HK-2 (cell line): Measurements from ENCODE around the gene RNF121.
A peak's percentile ranks its signal among the peaks of the same experiment; 100 is the strongest.

Experiments used
- DNase-seq: peaks from one replicate; pipeline ENCODE4 v3.0.0-alpha.2; 2018; ENCODE audit not compliant: unreplicated experiment

Gene RNF121

DNA sequence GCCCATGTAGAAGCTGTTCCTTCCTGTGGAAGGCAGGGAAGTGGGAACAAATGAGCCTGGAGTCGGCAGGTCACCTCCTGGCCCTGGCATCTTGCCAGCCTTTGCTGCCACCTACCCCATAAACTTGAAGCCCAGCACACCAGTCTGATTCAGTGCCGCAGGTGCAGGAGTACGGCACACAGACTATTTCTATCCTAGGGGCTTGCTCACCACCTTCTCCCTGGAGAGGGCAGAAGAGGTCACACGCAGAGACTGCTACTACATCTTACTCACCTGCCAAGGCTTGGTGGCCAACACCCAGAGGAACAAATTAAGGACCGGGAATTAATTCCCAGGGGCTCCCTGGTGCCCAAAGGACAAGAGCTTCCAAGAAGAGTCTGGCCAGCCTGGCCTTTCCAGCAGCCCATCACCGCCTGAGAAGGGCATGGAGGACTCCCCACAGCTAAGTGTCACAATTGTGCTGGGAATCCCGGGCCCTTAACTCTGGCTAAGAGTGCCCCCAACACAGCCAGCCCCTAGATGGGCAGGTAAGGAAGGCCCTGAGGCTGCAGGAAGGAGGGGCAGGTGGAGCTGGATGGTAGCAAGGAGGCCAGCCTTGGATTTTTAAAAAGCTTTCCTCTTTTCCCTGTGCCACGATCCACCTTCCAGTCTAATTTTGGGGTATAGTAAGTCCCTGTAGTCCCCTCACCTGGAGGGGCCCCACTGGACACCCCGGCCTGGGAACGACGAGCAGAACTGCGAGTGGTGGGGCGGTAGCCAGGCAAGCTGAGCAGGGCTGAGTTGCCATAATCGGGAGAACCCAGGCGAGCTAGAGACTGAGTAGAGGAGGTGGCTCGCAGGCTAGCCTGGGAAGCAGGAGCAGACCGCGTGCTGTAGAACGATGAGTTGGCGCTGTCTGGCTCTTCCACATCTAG is 76.8 kb downstream of the RNF121 start:
- no peak for DNase-seq

DNA sequence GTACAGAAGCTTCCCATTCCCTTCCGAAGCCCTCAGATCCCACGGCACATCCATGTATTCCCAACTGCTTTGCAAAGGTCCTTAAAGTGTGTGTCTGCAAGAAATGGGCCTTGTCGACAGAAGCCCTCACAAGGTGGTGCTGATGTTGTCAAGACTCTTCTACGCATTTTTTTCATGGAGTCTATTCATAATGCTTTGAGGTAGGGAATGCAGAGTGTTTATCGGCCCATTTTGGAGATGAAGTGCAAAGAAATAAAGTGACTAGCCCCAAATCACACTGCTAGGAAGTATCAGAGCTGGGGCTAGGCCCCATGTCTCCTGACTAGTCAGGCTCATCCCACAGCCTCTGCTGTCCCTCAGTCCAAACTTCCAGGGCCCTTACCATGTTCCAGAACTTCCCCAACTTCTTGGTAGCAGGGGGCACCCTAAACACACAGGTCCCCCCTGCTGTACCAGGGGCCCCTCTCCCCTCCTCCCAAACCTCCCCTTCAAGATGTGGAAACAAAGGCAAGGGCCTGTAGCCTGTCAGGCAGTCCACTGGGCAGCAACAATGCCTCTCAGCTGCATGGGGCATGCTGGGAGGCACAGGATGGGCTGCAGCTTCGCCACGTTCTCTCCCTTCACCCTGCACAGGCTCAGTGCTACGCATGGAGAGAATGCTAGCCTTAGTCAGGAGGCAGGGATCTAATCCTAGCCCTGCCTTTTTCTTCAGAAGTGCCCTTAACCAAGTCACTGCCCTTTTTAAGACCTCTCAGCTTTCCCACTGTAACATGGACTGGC is 77.7 kb downstream of the RNF121 start:
- no peak for DNase-seq

DNA sequence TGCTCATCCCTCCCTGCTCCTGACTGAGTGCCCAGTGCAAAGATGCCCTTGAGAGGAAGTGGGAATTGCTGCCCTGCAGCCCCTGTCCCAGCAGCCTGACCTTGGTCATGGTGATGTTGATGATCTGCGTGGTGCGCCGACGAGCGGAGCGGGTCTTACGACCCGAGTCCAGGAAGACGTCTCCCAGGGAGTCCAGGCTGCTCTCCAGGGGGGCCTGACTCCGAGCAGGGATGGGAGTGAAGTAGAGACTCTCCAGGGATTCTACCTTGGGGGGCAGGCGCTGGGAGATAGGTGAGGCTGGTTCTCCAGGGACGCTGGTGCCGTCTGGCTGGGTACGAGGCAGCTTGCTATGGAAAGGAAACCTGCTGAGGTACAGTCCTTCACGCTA is 78.2 kb downstream of the RNF121 start:
- no peak for DNase-seq

DNA sequence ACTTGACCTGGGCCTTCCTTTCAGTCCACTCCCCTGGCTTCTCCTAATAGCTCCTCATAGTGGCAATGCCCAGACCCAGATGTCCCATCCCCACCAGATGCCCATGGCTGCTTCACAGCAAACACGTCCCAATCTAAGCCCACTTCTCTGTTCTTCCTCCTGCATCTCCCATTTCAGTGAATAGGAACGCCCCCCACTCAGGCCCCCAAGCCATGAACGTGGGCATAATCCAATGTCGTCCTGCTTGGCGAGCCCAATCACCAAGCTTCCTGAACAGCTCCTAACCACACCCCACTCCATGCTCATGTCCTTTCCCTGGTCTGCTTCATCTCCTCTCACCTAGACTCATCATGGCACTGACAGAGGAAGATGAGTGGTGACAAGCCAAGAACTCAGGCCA is 78.7 kb downstream of the RNF121 start:
- DNase-seq, result no peak

DNA sequence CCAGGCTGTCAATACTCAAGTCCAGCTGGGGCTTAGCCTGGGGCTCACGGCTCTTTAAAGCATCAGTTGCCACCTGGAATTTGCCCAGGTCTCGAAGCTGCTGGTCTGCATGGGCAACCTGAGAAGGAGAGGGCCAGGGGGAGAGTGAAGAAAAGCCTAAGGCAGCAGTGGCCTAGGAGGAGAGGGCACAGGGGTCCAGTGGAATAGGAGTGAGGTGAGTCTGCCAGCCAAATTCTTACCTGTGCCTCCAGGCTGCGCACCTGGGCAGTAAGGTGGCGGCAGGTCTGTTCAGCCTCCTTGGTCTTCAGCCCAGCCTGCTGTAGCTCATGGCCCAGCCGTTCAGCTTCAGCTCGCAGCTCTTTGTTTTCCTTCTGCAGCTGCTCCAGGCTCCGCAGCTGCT is 79.9 kb downstream of the RNF121 start:
- no peak for DNase-seq

DNA sequence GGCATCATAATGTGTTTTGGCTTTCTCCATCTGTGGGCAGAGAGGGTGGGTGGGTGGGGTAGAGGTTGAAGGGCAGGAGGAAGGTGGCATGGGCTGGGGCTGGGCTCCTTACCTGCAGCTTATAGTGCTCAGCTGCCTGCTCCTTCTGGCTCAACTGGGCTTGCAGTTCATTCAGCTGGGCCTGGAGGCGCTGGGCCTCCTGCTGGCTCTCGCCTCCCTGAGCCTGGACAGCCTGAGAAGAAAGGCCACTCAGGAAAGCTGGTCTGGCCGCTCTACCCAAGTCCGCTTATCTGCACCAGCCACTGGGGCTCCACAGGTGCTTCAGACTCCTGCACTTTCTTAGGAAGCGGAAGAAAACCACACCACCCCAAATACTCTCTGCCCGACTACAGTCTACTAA is 80.3 kb downstream of the RNF121 start:
- DNase-seq, result no peak

DNA sequence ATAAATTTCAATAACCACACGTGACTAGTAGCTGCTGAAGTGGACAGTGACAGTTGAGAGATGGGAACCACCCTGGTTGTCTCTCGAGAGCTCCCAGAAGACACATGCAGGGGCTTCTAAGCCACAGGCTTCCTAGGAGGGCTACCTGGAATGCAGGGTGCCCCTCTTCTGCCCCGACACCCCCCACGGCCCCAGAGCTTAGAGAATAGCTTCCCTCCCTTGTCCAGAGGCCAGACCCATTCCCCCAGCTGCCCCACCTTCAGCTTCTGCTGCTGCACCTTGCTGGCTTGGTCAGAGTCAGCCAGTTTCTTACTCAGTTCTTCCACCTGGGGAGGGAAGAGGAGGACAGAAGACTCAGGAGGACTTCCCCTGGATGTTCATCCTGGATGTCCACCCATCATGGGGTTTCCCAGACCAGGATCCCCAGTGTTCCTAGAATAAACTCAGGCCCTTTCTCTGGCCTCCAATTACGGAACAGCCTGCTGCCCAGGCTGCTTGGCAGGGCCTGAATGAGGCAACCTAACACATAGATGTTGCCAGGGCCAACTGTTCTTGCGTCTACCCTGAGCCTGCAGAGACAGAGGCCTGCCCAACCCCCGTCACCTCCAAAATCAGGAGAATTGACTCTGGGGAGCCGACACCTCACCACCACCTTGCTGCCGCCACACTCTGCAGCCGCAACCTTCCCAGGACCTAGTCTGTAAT is 81.8 kb downstream of the RNF121 start:
- no peak for DNase-seq

DNA sequence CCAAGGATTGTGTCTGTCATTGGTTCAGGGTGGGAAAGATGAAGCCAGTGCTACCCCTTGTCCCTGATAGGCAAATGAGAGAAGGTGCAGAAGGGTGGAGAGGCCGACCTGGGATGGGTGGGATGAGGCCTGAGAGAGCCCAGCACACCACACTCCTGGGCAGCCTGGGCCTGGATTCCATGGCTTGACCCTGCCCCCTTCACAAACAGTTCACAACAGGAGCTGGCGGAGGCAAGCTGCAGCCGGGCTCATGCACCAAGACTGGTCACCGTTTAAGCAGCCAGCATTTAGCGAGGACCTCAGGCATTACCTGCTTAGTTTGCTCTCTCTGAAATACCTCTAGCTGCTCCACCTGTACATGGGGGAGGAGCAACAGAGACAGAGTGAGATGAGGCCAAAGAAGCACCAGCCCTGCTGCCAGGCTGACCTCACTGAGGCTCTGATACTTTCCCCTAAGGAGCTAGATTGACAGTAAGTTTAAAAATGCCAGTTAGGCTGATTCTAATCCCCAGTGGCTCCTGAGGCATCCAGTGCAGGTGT is 83.3 kb downstream of the RNF121 start:
- no peak for DNase-seq

DNA sequence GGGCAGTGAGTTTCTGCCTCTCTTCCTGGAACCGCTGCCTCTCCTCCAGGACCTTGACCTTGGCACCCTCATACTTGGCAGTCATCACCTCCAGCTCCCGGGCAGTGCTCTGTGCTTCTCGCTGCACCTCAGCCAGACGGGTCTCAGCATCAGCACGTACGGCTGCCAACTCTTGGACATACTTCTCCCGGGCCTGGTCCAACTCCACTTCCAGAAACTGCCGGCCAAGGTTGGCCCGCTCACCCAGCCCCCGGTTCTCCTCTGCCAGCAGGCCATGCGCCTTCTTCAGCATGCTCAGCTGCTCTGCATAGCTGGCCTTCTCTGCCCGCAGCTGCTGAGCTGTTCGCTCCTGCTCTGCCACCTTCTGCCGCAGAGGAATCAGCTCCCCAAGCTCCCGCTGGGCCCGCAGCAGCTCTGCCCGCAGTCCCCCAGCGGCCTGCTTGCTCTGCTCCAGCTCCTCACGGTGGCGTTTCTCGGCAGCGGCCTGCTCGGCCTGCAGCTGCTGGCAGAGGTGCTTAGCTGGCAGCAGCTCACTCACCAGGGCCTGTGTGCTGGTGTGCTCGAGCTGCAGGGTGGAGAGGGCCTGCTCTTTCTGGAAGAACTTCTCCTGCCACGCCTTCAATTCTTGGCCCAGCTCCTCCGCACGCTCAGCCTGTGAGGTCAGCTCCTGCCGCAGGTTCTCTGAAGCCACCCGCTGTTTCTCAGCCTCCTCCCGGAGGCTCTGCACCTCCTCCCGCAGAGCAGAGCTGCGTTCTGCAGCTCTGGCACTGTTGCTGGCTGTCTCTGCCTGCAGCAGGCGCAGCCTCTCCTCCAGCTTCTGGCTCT is 84.3 kb downstream of the RNF121 start:
- no peak for DNase-seq

DNA sequence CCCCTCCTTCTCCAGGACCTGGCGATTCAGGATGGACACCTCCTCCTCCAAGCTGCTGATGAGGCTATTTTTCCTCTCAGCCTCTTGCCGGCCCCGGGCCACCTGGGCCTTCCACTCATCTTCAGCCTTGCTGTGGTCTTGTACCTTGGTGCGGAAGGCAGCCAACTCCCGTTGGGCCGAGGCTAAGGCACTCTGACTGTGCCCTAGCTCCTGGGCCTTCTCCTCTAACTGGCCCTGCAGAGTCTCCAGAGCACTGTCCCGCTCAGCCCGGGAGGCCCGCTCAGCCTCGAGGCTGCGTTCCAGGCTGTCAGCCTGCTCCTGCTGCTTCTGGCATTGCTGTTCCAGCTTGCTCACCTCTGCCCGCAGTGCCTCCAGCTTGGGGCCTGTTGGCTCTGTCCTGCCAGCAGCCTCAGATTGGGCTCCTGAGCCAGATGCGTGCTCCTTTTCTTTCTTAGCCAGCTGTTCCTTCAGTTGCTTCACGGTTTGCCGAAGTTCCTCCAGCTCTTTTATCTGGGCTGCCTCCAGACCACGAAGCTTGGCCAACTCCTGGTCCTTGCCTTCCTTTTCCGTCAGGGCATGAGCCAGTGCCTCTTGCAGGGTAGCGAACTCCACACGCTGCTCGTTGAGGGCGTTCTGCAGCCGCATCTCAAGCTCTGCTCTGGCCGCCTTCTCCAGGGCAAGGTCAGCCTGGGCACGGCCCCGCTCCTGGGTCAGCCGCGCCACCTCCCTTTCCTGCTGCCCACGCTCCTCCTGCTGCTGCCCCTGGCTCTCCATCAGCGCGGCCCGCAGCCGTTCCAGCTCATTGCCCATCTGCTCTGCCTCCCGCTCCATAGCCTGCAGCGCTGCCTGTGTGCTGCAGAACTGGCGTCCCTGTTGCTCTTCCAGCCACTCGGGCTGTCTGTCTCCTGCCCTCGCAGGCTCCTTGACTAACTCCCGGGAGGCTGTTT is 85.2 kb downstream of the RNF121 start:
- DNase-seq, result no peak

DNA sequence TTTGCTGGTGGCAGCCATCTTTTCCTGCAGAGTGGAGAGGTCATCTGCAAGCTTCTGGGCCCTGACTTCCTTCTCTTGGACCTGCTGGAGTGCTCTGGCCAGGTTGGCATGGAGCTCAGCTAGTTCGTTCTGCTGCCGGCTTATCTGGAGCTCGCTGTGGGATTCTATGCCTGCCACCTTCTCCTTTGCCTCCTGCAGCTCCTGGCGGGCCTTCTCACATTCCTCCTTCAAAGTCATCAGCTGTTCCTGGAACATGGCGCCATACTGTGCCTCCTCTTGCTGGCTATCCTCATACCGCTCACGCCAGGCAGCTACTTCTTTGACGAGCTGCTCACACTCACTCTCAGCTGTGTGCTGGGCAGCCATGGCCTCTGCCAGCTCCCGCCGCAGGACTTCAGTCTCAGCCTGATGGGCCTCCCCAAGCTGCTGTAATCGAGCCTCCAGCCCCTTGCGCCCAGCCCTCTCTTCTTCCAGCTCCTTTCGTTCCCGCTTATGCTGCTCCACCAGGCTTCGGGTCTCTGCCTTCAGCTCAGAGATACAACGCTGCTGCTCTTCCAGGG is 86.0 kb downstream of the RNF121 start:
- DNase-seq, result no peak

DNA sequence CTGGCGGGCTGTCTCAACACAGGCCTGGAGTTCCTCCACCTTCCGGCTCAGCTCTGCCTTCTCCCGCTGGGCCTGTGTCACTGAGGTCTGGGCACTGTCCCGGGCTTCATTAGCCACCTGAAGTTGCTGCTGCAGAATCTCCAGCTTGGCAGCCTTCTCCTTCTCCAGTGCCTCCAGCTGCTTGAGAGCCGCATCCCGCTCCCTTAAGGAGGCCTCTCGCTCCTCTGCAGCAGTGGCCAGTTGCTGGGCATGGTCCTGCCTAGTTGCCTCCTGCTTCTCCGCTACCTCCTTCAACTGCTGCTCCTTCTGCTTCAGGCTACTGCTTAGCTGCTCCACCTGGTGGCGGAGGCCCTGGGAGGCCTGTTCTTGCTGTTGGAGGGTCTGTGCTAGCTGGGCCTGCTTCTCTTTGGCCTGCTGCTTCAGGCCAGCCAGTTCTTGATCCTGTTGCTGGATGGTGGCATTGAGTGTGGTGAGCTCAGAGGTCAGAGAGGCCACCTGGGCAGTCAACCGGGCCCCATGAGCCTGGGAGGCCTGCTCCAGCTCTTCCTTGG is 86.7 kb downstream of the RNF121 start:
- peak; percentile 42 for DNase-seq

DNA sequence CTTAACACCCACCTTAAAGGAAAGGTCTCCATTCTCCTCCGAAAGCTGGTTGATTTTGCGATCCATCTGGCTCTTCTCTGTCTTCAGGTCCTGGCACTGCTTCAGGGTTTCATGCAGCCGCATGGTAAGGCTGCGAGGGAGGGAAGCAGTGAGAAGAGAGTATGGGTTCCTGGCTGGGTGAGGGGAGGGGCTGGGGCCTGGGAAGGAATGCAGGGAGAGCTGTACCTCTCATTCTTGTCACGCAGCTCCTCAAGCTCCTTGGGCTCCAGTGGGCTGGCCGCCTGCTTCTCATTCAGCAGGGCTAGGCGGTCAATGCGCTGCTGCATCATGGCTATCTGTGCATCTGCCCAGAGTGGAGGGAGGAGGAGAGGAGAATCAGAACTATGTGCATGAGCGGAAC is 89.3 kb downstream of the RNF121 start:
- no peak for DNase-seq

DNA sequence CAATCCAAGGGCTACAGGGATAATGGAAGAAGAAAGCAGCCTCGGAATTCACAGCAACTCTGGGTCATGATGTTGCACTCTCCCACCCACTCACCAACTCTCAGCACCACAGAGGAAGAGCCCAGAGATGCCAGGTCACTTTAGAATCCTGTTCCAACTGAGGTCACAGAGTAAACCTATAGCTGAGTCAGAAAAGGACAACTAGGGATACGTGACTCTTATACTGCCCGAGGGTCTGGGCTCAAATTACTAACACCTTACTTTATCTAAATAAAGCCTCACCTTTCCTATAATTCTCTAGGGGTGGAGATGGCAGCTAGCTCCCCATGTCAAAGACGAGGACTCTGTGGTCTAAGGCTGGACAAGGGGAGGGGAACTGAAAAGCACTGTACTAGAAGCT is 94.5 kb downstream of the RNF121 start:
- no peak for DNase-seq

DNA sequence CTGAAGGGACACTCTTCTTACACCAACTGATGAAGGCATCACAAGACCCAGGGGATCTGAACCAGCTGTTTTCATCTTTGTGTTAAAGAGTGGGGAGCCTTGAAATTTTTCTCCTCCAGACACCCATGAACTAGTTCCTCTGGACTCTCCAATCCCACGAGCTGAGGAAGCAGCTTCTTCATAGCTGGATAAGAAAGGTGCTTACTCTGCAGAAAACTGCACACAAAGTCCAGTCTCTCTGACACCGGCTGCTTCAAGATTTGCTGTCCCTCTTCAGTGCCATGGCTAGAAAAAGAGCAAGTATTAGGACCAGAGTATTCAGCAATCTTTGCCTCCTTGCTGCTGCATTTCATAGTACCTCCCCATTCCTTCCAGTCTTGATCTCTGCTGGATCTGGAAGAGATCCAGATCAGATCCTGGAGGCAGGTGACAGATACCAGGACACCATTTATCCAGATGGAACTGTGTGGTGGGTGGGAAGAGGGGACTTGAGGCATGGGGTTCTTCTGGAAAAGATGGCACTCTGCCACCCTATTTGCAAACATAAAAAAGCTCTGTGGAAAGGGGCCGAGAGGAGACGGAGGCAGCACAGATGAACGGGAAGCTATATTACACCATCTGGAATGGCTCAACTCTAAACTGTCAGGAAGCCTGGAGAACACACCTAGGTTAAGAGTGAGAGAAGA is 95.4 kb downstream of the RNF121 start:
- DNase-seq, result no peak

DNA sequence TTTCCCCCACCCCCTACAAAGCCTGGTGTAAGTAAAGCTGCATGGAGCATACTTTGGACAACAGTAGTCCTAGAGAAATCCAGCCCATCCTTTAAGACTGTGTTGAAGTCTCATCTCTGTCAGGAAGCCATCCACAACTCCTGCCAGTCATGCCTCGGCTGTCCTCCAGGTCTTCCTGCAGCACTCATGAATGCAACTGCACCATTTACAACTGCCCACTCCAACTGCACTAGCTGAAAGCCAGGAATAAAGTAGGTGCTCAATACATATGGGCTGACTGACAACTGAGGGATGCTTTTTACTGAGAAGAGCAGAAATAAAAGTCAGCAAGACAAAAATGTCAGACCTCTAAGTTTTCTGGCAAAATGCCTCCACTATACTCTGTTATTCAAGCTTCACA is 97.2 kb downstream of the RNF121 start:
- no peak for DNase-seq

DNA sequence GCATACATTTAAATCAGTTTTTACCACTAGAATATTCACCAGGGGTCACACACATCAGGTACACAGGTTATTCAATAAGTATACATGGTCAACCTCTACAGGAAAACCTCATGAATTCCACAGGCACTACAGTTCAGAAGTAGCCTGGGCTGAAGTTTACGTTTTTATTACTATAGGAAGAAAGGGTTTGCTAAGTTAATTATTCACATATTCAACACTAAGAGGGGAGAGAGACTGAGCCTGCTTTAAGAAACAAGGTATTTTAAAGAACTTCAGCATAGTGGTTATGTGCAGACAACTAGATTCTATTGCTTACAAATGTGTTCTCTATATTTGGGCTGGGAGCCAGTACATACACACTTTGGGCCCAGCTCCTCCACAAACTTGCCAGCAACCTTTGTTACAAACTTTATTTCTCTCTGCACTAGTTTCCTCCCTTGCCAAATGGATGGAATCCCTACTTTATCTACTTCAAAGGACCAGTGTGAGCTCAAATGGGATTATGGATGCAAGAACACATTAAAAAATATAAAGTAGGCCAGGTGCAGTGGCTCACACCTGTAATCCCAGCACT is 101.7 kb downstream of the RNF121 start:
- DNase-seq, result no peak

DNA sequence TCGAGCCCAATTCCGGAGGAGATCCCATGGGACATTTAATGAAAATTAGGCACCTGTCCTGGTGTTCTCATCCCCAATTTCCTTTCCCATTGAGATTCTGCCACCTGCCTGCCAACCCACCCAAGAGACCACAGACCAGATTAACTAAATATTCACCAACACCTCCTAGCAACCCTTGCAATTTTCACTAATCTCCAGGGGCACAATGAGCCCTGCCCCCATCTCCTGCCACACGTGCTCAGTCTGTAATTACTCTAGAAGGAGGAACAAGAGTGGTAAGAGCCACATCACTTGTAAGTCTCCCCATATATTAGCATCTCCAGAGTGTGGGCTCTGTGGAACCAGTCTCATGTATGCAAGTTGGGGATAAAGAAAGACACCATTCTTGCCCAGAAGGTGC is 107.8 kb downstream of the RNF121 start:
- DNase-seq, result no peak
